ENCODE results near the gene PHF13.
A peak's percentile ranks its signal among the peaks of the same experiment; 100 is the strongest.

PHF13 gene

DNA sequence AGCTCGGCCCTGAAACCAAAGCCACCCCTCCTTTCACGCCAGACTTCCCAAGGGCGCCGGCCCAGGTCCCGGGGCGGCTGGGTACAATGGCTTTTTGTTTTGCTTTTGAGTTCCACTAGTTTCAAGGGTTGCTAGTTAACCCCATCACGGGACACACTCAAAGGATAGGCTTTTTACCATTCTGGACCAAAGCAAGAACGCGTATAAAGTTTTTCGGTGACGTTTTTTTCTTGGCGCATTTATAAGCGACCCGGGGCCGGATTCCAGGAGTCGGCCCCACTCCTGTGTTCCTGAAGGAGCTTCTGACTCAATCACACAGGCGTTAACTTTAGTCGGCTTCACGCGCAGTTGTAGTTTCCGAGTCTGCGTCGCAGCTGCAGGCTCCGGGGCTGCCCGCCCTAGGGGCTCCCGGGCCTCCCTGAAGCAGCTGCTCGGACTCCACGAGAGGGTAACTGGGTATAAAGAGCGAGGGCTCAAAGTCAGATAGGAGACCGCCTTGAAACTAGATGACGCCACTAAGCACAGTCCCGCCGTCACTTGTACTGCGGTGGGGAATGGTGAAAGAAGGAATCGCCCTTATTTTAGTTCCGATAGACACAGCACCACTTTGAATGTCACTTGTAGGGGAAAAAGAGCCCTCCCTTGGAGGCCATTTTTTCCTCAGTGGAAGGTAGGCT lies 10.2 kb upstream of the PHF13 start:
- H3K4me1 ChIP-seq (ENCODE audit: control insufficient read depth, insufficient read depth, low read length) = no peaks in the 10 kb centered on the region

GRCh38 chr1:6603915-6604558 lies 9.5 kb upstream of the PHF13 start:
- peaks cover 3% of the 10 kb centered on the region for H3K36me3 ChIP-seq (ENCODE audit: control insufficient read depth, insufficient read depth, low read length)
- H3K4me3 ChIP-seq (ENCODE audit: low read length) = peak overlapping the region; percentile 75; the same call in 1 of the 2 replicates
- no peaks in the 10 kb centered on the region for H3K4me1 ChIP-seq (ENCODE audit: control insufficient read depth, insufficient read depth, low read length)
- no peaks in the 10 kb centered on the region for H3K27me3 ChIP-seq (ENCODE audit: control insufficient read depth, insufficient read depth, low read length)
- WGBS (ENCODE audit: insufficient coverage, insufficient read length) = no CpG with 5 or more reads among the region's 19 CpGs
- H3K9me3 ChIP-seq (ENCODE audit: control insufficient read depth, insufficient read depth, low read length) = no peaks in the 10 kb centered on the region
- no peak for DNase-seq (ENCODE audit: low read depth, low spot score)
- no peak overlapping the region for H3K27ac ChIP-seq (ENCODE audit: low read length)

More for the DNA sequence above, 10.2 kb upstream of the PHF13 start:
- H3K9me3 ChIP-seq (ENCODE audit: control insufficient read depth, insufficient read depth, low read length) = no peaks in the 10 kb centered on the region
- H3K27me3 ChIP-seq (ENCODE audit: control insufficient read depth, insufficient read depth, low read length) = no peaks in the 10 kb centered on the region
- WGBS (ENCODE audit: insufficient coverage, insufficient read length) = no CpG with 5 or more reads among the region's 36 CpGs
- no peak for DNase-seq (ENCODE audit: low read depth, low spot score)
- H3K36me3 ChIP-seq (ENCODE audit: control insufficient read depth, insufficient read depth, low read length) = peaks cover 6% of the 10 kb centered on the region
- no peak overlapping the region for H3K27ac ChIP-seq (ENCODE audit: low read length)
- H3K4me3 ChIP-seq (ENCODE audit: low read length) = peak overlapping the region; percentile 75; the same call in 1 of the 2 replicates

GRCh38 chr1:6612641-6613360 lies 730 bp upstream of the PHF13 start:
- Histone ChIP-seq H3K27me3 (ENCODE audit: control insufficient read depth, insufficient read depth, low read length) (no peaks in the 10 kb centered on the region), H3K27ac (ENCODE audit: low read length) (no peak overlapping the region), H3K9me3 (ENCODE audit: control insufficient read depth, insufficient read depth, low read length) (no peaks in the 10 kb centered on the region), H3K4me1 (ENCODE audit: control insufficient read depth, insufficient read depth, low read length) (0 out of 2 replicates have a peak, but pooled peaks cover 2% of the 10 kb centered on the region), H3K36me3 (ENCODE audit: control insufficient read depth, insufficient read depth, low read length) (peaks cover 5% of the 10 kb centered on the region), H3K4me3 (ENCODE audit: low read length) (peak overlapping the region; percentile 63; the same call in 1 of the 2 replicates)
- no peak for DNase-seq (ENCODE audit: low read depth, low spot score)
- WGBS (ENCODE audit: insufficient coverage, insufficient read length) = no CpG with 5 or more reads among the region's 67 CpGs

GRCh38 chr1:6614019-6614928 lies 743 bp downstream of the PHF13 start:
- Histone ChIP-seq H3K27ac (ENCODE audit: low read length) (no peak overlapping the region), H3K36me3 (ENCODE audit: control insufficient read depth, insufficient read depth, low read length) (peaks cover 8% of the 10 kb centered on the region), H3K27me3 (ENCODE audit: control insufficient read depth, insufficient read depth, low read length) (no peaks in the 10 kb centered on the region), H3K4me1 (ENCODE audit: control insufficient read depth, insufficient read depth, low read length) (0 out of 2 replicates have a peak, but pooled peaks cover 2% of the 10 kb centered on the region), H3K9me3 (ENCODE audit: control insufficient read depth, insufficient read depth, low read length) (no peaks in the 10 kb centered on the region), H3K4me3 (ENCODE audit: low read length) (peak overlapping the region; percentile 96)
- no CpG with 5 or more reads among the region's 117 CpGs for whole genome bisulfite sequencing (ENCODE audit: insufficient coverage, insufficient read length)
- no peak for DNase-seq (ENCODE audit: low read depth, low spot score)

DNA sequence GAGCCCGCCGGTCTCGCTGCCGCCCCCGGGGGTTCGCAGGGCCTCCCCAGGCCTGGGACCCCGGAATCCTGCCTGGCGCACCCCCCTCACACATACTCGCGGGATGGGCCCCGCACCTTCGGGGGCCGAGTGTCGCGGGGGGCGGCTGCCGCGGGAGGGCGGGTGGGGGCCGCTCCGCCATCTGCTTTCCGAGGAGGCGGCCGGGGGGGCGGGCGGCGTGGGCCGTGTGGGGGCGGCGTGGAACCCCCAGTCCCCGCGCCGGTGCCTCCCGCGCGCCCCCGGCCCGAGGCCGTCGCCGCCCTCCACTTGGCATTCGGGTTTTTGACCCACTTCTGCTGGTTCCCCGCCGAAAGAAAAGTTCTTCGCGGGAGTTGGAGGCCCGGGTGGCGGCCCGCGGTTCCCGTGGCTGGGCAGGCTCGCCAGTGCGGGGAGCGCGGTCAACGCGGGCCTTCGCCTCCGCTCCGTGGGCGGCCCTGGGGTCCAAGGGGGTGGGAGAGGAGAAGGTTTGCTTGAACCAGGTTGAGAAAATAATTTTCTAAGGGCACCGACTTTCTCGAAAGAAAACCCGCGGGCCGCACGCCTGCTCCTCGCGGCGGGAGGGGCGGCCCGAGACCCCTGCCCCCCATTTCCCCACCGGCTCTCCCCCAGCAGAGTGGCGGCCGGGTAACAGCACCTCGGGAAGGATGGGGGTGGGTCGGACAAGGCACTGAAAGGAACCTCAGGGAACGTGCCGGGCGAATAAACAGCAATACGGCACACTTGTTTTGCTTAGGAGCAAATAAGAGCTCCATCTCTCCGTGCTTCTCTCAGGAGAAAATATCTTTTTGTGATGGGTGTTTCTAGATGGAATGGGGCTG lies 1.6 kb downstream of the PHF13 start:
- WGBS (ENCODE audit: insufficient coverage, insufficient read length) = no CpG with 5 or more reads among the region's 82 CpGs
- Histone ChIP-seq H3K9me3 (ENCODE audit: control insufficient read depth, insufficient read depth, low read length) (no peaks in the 10 kb centered on the region), H3K27ac (ENCODE audit: low read length) (no peak overlapping the region), H3K36me3 (ENCODE audit: control insufficient read depth, insufficient read depth, low read length) (peaks cover 15% of the 10 kb centered on the region), H3K27me3 (ENCODE audit: control insufficient read depth, insufficient read depth, low read length) (no peaks in the 10 kb centered on the region), H3K4me1 (ENCODE audit: control insufficient read depth, insufficient read depth, low read length) (0 out of 2 replicates have a peak, but pooled peaks cover 2% of the 10 kb centered on the region), H3K4me3 (ENCODE audit: low read length) (peak overlapping the region; percentile 96)
- no peak for DNase-seq (ENCODE audit: low read depth, low spot score)

DNA sequence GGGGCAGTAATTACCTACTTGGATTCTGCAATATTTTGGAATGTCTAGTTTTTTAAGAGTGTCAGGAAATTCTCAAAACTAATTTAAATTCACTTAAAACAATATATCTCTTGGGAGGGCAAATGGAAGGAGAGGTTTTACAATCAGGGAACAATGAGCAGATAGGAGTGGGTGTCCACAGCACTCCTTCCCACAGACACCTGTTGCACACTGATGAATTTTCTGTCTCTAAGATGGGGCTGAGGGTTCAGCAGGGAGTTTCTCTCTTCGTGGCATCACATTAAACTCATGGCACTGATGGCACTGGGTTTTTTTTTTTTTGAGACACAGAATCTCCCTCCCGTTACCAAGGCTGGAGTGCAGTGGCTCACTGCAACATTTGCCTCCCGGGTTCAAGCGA lies 5.5 kb downstream of the PHF13 start:
- H3K36me3 ChIP-seq (ENCODE audit: control insufficient read depth, insufficient read depth, low read length) = peaks cover 29% of the 10 kb centered on the region

DNA sequence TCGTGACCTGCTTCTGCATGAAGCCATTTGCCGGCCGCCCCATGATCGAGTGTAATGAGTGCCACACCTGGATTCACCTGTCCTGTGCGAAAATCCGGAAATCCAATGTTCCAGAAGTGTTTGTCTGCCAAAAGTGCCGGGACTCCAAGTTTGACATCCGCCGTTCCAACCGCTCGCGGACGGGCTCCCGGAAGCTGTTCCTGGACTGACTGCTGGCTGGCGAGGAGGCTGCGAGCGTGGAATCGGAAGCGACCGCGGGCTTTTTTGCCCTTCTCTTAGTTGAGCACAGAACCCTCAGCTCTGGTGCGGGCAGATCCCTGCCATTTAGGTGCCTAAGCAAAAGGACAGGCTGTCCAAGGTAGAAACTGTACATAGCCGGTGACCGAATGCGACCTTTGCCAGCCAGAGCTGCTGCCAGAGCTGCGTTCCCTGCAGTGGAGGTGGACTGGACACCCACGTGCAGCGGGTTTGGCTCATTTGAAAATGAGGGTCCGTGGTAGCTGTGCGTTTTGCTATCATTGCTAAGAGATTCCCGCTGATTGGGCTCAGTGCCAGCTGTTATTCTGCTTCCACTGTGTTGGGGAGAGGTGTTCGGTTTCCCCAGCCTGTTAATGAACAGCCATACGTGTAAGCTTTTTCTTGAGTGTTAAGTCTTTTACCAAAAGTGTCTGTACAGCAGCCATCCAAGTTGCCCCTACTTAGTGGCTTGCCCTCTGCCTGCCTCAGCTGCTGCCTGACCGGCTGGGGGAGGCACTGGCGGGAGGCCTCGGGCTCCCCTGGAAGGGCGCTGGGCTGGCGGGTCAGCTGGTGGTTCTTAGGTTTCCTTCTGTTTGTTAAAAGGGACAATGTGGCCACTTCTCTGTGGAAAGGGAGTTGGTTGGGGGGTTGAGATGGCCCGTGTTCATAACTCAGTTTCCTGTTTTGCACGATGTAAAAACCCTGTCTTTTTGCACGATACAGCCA lies 8.2 kb downstream of the PHF13 start:
- Histone ChIP-seq H3K9me3 (ENCODE audit: control insufficient read depth, insufficient read depth, low read length) (no peaks in the 10 kb centered on the region), H3K4me1 (ENCODE audit: control insufficient read depth, insufficient read depth, low read length) (no peaks in the 10 kb centered on the region), H3K36me3 (ENCODE audit: control insufficient read depth, insufficient read depth, low read length) (peaks cover 25% of the 10 kb centered on the region), H3K4me3 (ENCODE audit: low read length) (no peak overlapping the region), H3K27ac (ENCODE audit: low read length) (no peak overlapping the region), H3K27me3 (ENCODE audit: control insufficient read depth, insufficient read depth, low read length) (no peaks in the 10 kb centered on the region)
- WGBS (ENCODE audit: insufficient coverage, insufficient read length) = no CpG with 5 or more reads among the region's 41 CpGs
- no peak for DNase-seq (ENCODE audit: low read depth, low spot score)

More for the DNA sequence above, 5.5 kb downstream of the PHF13 start:
- Histone ChIP-seq H3K4me3 (ENCODE audit: low read length) (no peak overlapping the region), H3K9me3 (ENCODE audit: control insufficient read depth, insufficient read depth, low read length) (no peaks in the 10 kb centered on the region), H3K27me3 (ENCODE audit: control insufficient read depth, insufficient read depth, low read length) (no peaks in the 10 kb centered on the region), H3K27ac (ENCODE audit: low read length) (no peak overlapping the region), H3K4me1 (ENCODE audit: control insufficient read depth, insufficient read depth, low read length) (0 out of 2 replicates have a peak, but pooled peaks cover 2% of the 10 kb centered on the region)
- no CpG with 5 or more reads among the region's 4 CpGs for WGBS (ENCODE audit: insufficient coverage, insufficient read length)
- DNase-seq (ENCODE audit: low read depth, low spot score) = no peak

DNA sequence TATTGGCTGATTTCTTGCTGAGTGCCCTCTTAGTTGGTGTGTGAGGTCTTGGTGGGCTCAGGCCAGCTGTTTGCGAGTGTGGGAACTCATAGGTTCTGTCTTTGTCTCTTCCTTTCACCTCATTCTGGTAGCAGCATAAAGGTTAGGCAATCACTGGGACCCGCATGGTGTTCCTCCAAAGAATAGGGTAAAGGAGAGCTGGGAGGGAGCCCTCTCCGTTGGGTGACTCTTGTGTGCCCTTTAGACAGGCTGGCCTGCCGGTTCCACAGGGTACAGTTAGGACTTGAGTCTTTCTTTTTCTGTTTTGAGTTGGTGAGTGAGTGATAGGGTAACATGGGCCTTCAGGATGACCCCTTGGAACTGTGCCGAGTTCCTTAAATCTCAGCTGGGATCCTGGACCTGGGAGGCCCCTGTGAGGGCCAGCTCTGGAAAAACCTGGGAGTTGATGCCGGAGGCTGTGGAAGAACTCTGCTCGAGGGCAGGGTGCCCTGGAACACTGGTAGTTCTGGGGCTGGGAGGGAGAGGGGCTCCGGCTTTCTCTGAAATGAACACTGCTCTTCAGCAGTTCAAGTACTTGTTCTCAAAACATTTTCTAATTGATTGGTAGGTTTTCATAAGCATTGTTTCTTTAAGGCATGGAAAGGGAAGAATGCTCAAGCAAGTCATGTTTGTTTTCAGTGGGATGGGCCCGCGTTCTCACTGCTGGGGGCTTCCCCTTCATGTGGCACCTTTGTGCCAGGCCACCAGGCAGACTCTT lies 9.0 kb downstream of the PHF13 start:
- no peaks in the 10 kb centered on the region for H3K27me3 ChIP-seq (ENCODE audit: control insufficient read depth, insufficient read depth, low read length)
- no peaks in the 10 kb centered on the region for H3K4me1 ChIP-seq (ENCODE audit: control insufficient read depth, insufficient read depth, low read length)
- peaks cover 24% of the 10 kb centered on the region for H3K36me3 ChIP-seq (ENCODE audit: control insufficient read depth, insufficient read depth, low read length)
- no CpG with 5 or more reads among the region's 10 CpGs for WGBS (ENCODE audit: insufficient coverage, insufficient read length)
- H3K9me3 ChIP-seq (ENCODE audit: control insufficient read depth, insufficient read depth, low read length) = no peaks in the 10 kb centered on the region
- no peak overlapping the region for H3K4me3 ChIP-seq (ENCODE audit: low read length)
- no peak for DNase-seq (ENCODE audit: low read depth, low spot score)
- H3K27ac ChIP-seq (ENCODE audit: low read length) = no peak overlapping the region

Data from iPS DF 6.9 (cell line).